Neural crest cell (in vitro differentiated cells): ENCODE data around the gene CALN1. TPM values are rescaled to one million over a fixed set of nuclear protein-coding genes. Genes with fewer than 3 reads are reported as not detected.

Experiments used
- DNase-seq: peaks from one replicate; pipeline ENCODE4 v3.0.0; 2021; ENCODE audit warnings: low read depth, mixed read lengths, low spot score
- H3K27ac Mint-ChIP-seq: one replicate; pipeline ENCODE4 v1.8.0; 2021; ENCODE audit warnings: mild to moderate bottlenecking, mixed read lengths; ENCODE audit not compliant: unreplicated experiment
- H3K27me3 Mint-ChIP-seq: 2 replicates; pipeline ENCODE4 v1.8.0; 2021; ENCODE audit warnings: low read depth, mild to moderate bottlenecking, mixed read lengths
- H3K36me3 Mint-ChIP-seq: 2 replicates; pipeline ENCODE4 v1.8.0; 2021; ENCODE audit warnings: low read depth, mild to moderate bottlenecking, mixed read lengths
- H3K4me1 Mint-ChIP-seq: 2 replicates; pipeline ENCODE4 v1.8.0; 2021; ENCODE audit warnings: mixed read lengths
- H3K4me3 Mint-ChIP-seq: one replicate; pipeline ENCODE4 v1.8.0; 2021; ENCODE audit warnings: mild to moderate bottlenecking, mixed read lengths
- H3K9me3 Mint-ChIP-seq: 2 replicates; pipeline ENCODE4 v1.8.0; 2021; ENCODE audit warnings: mixed read lengths
- CTCF ChIP-seq: fragments of 200-600 bp; sonication (generic); conservative IDR thresholded peaks from 2 replicates; pipeline ENCODE4 v1.5.0; 2021; ENCODE audit warnings: antibody characterized with exemption, mild to moderate bottlenecking
- total RNA-seq: library from RNA; stranded (reverse); gene quantifications from 2 replicates; pipeline ENCODE4 v1.2.1, GENCODE V29; 2021

The CALN1 gene
- total RNA-seq, 1 donor from 2014 or later, result 0.51 TPM

GRCh38 chr7:72030994-72031667 lies 381.0 kb downstream of the CALN1 start:
- Mint-ChIP-seq H3K4me1 (peaks cover 8% of the 10 kb centered on the region), H3K27ac (no peak overlapping the region), H3K36me3 (peaks cover 3% of the 10 kb centered on the region), H3K27me3 (no peaks in the 10 kb centered on the region), H3K9me3 (peaks cover 5% of the 10 kb centered on the region), H3K4me3 (no peak overlapping the region)
- TF ChIP-seq CTCF, result no peak
- no peak for DNase-seq

GRCh38 chr7:72028267-72028666 lies 383.9 kb downstream of the CALN1 start:
- peaks cover 7% of the 10 kb centered on the region for H3K9me3 Mint-ChIP-seq
- no peak for DNase-seq
- no peak for TF ChIP-seq CTCF
- H3K4me3 Mint-ChIP-seq, result no peak overlapping the region
- peaks cover 8% of the 10 kb centered on the region for H3K4me1 Mint-ChIP-seq
- H3K36me3 Mint-ChIP-seq, result no peaks in the 10 kb centered on the region
- H3K27me3 Mint-ChIP-seq, result no peaks in the 10 kb centered on the region
- H3K27ac Mint-ChIP-seq, result no peak overlapping the region

GRCh38 chr7:72025381-72025960 lies 386.7 kb downstream of the CALN1 start:
- Mint-ChIP-seq H3K4me3 (no peak overlapping the region), H3K9me3 (peaks cover 7% of the 10 kb centered on the region), H3K27ac (no peak overlapping the region), H3K36me3 (no peaks in the 10 kb centered on the region), H3K4me1 (peaks cover 6% of the 10 kb centered on the region), H3K27me3 (no peaks in the 10 kb centered on the region)
- no peak for DNase-seq
- no peak for TF ChIP-seq CTCF

- no peak overlapping the region for H3K4me3 Mint-ChIP-seq
- peaks cover 6% of the 10 kb centered on the region for H3K4me1 Mint-ChIP-seq
- no peaks in the 10 kb centered on the region for H3K27me3 Mint-ChIP-seq
- H3K9me3 Mint-ChIP-seq, result peaks cover 7% of the 10 kb centered on the region
- H3K36me3 Mint-ChIP-seq, result no peaks in the 10 kb centered on the region
- DNase-seq, result no peak
- TF ChIP-seq CTCF, result no peak
- no peak overlapping the region for H3K27ac Mint-ChIP-seq
These were observed 388.2 kb downstream of the CALN1 start for GRCh38 chr7:72023926-72024325.

GRCh38 chr7:72021716-72022115 lies 390.4 kb downstream of the CALN1 start:
- TF ChIP-seq CTCF, result no peak

More at GRCh38 chr7:72021716-72022115, 390.4 kb downstream of the CALN1 start:
- no peaks in the 10 kb centered on the region for H3K36me3 Mint-ChIP-seq
- no peak for DNase-seq
- peaks cover 3% of the 10 kb centered on the region for H3K9me3 Mint-ChIP-seq
- H3K27ac Mint-ChIP-seq, result no peak overlapping the region
- peaks cover 6% of the 10 kb centered on the region for H3K4me1 Mint-ChIP-seq
- no peak overlapping the region for H3K4me3 Mint-ChIP-seq
- H3K27me3 Mint-ChIP-seq, result no peaks in the 10 kb centered on the region
